ENCODE data around the gene AFP.

Gene AFP

DNA sequence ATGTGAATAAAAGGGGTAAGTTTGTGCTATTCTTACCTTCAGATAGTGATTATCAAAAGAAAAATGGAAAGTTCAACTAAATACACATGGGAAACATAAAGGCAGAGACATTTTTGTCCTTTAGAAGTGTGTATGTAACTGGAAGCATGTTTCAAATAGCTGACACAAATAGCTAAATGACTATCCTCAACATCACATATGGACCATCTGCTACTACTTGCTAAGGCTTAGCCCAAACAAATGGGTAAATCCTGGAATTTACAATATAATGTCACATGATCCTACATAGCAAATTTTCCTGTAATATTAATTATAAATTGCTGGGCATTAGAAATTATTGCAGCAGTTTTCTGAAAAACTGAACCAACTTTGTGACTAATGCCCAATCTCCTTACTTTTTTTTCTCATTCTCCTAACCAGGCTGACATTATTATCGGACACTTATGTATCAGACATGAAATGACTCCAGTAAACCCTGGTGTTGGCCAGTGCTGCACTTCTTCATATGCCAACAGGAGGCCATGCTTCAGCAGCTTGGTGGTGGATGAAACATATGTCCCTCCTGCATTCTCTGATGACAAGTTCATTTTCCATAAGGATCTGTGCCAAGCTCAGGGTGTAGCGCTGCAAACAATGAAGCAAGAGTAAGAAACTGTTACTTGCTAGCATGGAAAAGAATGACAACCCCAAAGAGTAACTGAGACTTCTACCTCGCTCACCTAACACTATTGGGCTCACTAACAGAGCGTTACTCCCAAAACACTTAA lies 16.1 kb downstream of the AFP start:
- H3K4me3 ChIP-seq (ENCODE audit: low read depth, low read length) = no peak overlapping the region
- in situ Hi-C loops (cut with HindIII; ENCODE audit: low sequenced_read_pairs) = no loop called here
- TF ChIP-seq, protein P1, sequence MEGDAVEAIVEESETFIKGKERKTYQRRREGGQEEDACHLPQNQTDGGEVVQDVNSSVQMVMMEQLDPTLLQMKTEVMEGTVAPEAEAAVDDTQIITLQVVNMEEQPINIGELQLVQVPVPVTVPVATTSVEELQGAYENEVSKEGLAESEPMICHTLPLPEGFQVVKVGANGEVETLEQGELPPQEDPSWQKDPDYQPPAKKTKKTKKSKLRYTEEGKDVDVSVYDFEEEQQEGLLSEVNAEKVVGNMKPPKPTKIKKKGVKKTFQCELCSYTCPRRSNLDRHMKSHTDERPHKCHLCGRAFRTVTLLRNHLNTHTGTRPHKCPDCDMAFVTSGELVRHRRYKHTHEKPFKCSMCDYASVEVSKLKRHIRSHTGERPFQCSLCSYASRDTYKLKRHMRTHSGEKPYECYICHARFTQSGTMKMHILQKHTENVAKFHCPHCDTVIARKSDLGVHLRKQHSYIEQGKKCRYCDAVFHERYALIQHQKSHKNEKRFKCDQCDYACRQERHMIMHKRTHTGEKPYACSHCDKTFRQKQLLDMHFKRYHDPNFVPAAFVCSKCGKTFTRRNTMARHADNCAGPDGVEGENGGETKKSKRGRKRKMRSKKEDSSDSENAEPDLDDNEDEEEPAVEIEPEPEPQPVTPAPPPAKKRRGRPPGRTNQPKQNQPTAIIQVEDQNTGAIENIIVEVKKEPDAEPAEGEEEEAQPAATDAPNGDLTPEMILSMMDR (IDR thresholded peaks at IDR 0.05; ENCODE audit: low read depth, low read length, missing control alignments) = no peak
- no peak for DNase-seq (ENCODE audit: low read depth)

DNA sequence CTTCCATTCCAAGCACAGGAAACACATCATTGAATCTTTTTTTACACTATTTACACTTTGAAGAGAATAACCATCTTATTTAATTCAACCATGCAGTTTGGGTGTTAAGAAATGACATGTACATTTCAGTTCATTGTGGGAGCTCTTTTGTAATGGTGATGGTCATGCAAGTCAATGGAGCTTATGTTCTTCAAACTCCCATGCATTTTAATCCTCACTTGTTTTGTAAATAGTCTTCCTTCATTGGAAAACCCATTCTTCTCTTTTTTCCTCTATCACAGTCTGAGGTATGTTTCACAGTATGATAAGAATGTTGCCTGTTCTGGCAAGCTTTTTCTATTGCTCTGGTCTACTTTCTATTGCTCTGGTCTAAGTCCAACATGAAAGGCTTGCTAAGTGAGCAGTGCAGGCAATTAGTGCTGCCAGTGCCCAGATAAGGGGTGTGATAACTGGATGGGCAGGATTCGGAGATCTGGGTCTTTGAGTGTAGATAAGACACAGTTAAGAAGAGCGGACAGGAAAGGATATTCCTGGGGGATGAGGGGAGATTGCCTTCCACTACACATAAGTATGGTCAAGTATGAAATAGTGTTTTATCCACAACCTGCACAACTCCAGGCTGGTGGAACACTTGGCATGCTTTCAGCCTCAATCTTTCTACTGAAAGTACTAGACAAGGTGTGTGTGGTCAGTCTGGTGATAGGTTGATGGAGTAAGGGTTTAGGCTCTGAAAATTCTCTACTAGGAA lies 17.1 kb downstream of the AFP start:
- in situ Hi-C loops (cut with HindIII; ENCODE audit: low sequenced_read_pairs) = no loop called here
- TF ChIP-seq, protein P1 (IDR thresholded peaks at IDR 0.05; ENCODE audit: low read depth, low read length, missing control alignments) = no peak

DNA sequence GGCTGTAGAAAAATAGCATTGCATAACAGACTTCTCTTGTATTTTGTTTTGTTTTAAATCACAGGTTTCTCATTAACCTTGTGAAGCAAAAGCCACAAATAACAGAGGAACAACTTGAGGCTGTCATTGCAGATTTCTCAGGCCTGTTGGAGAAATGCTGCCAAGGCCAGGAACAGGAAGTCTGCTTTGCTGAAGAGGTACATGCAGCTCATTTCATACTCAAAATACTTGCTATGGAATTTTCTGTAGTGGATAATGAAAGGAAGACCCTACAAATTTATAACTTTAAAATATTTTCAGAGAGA lies 17.6 kb downstream of the AFP start:
- no peak for DNase-seq (ENCODE audit: low read depth)
- TF ChIP-seq, protein P1 (IDR thresholded peaks at IDR 0.05; ENCODE audit: low read depth, low read length, missing control alignments) = no peak
- in situ Hi-C loops (cut with HindIII; ENCODE audit: low sequenced_read_pairs) = no loop called here
- H3K4me3 ChIP-seq (ENCODE audit: low read depth, low read length) = no peak overlapping the region

More for the DNA sequence above, 17.1 kb downstream of the AFP start:
- no peak overlapping the region for H3K4me3 ChIP-seq (ENCODE audit: low read depth, low read length)
- DNase-seq (ENCODE audit: low read depth) = no peak

DNA sequence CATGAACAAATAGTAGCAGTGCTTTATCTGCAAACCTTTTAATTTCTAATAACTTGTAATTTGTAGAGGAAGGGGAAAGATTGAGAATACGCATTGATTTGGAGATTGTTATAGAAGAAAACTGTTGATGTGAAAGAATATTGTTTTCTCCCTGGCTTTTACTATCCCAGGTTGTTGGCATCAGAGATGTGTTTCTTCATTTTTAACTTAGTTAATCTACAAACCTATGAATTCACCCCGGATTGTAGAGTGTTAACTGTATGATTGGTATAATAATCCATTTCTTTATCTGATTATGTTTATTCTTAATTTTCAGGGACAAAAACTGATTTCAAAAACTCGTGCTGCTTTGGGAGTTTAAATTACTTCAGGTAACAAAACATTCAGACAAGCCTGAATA lies 18.9 kb downstream of the AFP start:
- H3K4me3 ChIP-seq (ENCODE audit: low read depth, low read length) = no peak overlapping the region
- DNase-seq (ENCODE audit: low read depth) = no peak
- TF ChIP-seq, protein P1 (IDR thresholded peaks at IDR 0.05; ENCODE audit: low read depth, low read length, missing control alignments) = no peak
- in situ Hi-C loops (cut with HindIII; ENCODE audit: low sequenced_read_pairs) = no loop called here

DNA sequence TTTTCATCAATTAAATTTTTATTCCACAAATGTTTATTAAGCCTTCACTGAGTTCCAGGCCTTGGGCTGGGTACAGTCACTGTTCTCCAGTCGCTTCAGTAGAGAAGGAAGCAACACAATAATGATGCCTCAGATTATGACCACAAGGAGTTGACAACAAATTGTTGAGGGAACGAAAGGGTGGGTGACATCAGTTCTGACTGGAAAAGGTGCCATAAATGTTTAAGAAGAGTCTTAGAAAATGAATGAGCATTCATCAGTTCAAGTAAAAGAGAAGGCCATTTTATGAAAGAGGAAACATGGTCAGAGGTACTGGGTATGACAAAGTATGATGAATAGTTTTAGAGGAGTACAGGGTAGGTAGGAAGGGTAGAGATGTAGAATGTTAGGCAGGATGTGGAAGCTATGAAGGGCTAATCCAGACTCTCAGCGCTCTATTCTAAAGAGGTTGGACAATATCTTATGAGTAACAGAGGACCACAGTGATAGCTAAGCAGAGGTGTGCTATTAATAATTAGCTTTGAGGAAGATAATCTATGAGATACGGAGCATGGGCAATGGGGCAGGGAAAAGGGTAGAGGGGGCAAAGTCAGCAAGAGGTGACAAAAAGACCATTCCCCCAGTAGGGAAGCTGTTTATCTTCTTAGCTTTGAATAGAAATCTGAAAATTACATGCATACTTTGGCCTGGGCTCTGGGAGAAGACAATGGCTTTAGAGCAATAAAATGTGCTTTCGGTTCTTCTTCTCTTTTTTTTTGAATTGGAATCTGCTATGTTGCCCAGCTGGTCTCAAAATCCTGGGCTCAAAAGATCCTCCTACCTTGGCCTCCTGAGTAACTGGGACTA lies 20.4 kb downstream of the AFP start:
- no peak for DNase-seq (ENCODE audit: low read depth)
- TF ChIP-seq, protein P1 (IDR thresholded peaks at IDR 0.05; ENCODE audit: low read depth, low read length, missing control alignments) = no peak
- in situ Hi-C loops (cut with HindIII; ENCODE audit: low sequenced_read_pairs) = no loop called here
- no peak overlapping the region for H3K4me3 ChIP-seq (ENCODE audit: low read depth, low read length)

Data from astrocyte of the cerebellum (primary cell).